Activated CD4-positive, alpha-beta T cell treated with anti-CD3 and anti-CD28 coated beads, Interleukin-2, amount 10 ng/mL, durations not matched to agents 24 days and 14 days (primary cell): ENCODE data around the gene MCM5. TPM values are rescaled to one million over a fixed set of nuclear protein-coding genes. Genes with fewer than 3 reads are reported as not detected.
"Not testable (repeated sequence)": the region's sequence is repeated elsewhere in the genome, so short reads cannot be mapped to it uniquely, and the experiment has no call there.

ENCODE experiments used
- DNase-seq: peaks from one replicate; pipeline ENCODE4 v3.0.0; 2022
- H3K27ac Mint-ChIP-seq: one replicate; pipeline ENCODE4 v1.8.0; 2022; ENCODE audit warnings: mild to moderate bottlenecking, mixed read lengths
- H3K27me3 Mint-ChIP-seq: one replicate; pipeline ENCODE4 v1.8.0; 2022; ENCODE audit warnings: mixed read lengths
- H3K36me3 Mint-ChIP-seq: one replicate; pipeline ENCODE4 v1.8.0; 2022; ENCODE audit warnings: low read depth, mild to moderate bottlenecking, mixed read lengths
- H3K4me1 Mint-ChIP-seq: one replicate; pipeline ENCODE4 v1.8.0; 2021; ENCODE audit warnings: mixed read lengths
- H3K4me3 Mint-ChIP-seq: one replicate; pipeline ENCODE4 v1.8.0; 2022; ENCODE audit warnings: mild to moderate bottlenecking, moderate library complexity, mixed read lengths
- H3K9me3 Mint-ChIP-seq: one replicate; pipeline ENCODE4 v1.8.0; 2021; ENCODE audit warnings: mixed read lengths
- intact Hi-C: fragments of 100-400 bp; cut with micrococcal nuclease; formaldehyde crosslinking; loops from one replicate; pipeline ENCODE4 v1.15.1; 2023
- total RNA-seq: library from RNA; stranded (reverse); gene quantifications from 2 replicates; pipeline ENCODE4 v1.2.3, GENCODE V29; 2022

MCM5 gene
- total RNA-seq, 1 donor from 2014 or later: 343 TPM

DNA sequence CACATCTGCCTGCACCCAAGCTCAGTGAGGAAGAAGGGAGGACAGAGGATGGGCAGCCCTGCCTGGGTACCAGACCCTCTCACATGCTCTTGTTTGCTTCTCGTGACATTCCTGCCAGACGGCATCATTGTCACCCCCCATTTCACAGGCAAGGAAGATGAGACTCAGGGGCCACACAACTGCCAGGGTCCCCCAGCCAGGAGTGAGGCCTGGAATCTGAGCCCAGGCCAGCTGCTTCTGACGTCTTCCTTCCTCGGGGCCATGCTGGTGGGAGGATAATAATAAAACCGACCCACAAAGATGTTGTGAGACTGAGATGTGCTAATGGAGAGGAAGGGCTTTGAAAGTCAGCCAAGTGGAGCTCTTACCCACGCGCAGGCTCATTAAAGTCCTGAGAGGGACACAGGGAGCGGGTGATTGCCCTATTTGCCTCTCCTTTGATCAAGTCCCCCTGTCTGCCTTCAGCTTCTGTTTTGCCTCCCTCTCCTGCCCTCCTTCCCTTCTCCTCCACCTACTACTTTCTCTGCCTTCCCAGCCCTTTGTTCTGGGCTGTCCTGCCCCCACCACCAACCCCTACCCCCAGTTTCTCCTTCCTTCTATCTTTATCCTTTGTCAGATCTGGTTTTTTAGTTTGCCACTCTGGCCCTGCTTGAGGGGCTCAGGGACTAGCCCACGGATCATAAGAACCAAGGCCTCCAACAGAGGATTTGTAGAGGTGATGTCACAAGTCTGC lies 62.7 kb downstream of the MCM5 start:
- intact Hi-C loops: no loop called here
- DNase-seq: no peak
- Mint-ChIP-seq H3K4me1 (no peaks in the 10 kb centered on the region), H3K27ac (no peak overlapping the region), H3K4me3 (no peak overlapping the region), H3K9me3 (peaks cover 5% of the 10 kb centered on the region), H3K36me3 (peaks cover 7% of the 10 kb centered on the region), H3K27me3 (no peaks in the 10 kb centered on the region)

DNA sequence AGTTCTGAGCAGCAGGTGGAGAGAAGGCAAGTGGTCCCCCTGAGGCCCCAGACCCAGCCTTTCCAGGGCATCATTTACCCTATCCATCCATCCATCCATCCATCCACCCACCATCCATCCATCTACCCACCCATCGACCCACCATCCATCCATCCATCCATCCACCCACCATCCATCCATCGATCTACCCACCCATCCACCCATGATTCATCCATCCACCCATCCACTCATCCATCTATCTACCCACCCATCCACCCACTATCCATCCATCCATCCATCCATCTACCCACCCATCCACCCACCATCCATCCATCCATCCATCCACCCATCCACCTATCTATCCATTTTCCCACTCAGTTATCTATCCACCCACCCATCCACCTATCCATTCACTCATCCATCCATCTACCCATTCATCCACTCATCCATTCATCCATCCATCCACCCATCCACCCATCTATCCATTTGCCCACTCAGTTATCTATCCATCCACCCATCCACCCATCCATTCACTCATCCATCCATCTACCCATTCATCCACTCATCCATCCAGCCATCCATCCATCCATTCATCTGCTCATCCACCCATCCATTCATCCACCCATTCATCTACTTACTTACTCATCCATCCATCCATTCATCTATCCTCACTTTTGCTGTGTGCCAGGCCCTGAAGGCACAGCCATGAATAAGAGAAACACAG lies 63.4 kb downstream of the MCM5 start:
- Mint-ChIP-seq H3K4me1 (no peaks in the 10 kb centered on the region), H3K27me3 (no peaks in the 10 kb centered on the region), H3K9me3 (peaks cover 5% of the 10 kb centered on the region), H3K36me3 (peaks cover 7% of the 10 kb centered on the region), H3K4me3 (no peak overlapping the region), H3K27ac (no peak overlapping the region)
- intact Hi-C loops: no loop called here
- no peak for DNase-seq

DNA sequence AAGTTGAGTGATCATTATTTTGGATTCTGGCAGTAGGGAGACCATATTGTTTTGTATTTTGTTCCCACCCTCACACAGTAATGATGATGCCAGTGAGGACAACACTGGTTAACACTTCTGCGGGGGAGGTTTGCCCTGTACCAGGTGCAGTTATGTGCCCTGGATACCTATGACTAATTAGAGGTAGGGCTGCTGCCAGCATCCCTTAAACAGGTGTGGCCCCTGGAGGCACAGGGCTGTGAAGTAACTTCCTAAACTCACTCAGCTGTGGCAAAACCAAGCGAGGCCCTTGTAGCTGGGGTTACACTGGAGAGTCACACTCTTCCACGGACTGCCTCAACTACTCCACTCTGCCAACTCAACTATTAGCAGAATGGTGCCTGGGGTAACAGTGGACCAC lies 64.5 kb downstream of the MCM5 start:
- intact Hi-C loops: no loop called here
- Mint-ChIP-seq H3K9me3 (peaks cover 5% of the 10 kb centered on the region), H3K27ac (no peak overlapping the region), H3K4me1 (no peaks in the 10 kb centered on the region), H3K4me3 (no peak overlapping the region), H3K36me3 (peaks cover 7% of the 10 kb centered on the region), H3K27me3 (no peaks in the 10 kb centered on the region)
- DNase-seq: no peak

DNA sequence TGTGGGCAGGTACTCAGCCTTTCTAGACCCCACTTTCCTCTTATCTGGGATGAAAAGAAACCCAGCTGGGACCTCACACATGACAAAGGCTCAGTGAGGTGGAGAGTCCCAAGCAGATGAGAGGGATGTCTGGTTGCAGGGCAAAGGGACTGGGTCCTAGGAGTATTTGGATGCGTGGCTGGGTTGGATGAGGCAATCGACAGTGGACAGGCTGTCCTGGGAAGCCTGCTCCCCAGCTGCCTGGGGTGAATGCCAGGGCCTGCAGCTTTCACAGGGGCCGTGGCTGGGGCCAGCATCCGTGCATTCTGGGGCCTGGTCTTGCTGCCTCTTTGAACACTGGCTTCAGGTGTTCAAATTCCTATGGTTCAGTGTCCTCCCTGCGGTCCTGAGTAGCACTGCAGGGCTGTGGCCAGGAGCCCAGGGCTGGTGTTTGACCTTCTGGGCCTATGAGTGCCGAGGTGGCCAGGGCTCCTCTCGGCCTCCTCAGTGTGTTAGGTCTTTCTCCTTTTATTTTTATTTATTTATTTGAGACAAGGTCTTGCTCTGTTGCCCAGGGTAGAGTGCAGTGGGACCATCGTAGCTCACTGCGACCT lies 65.3 kb downstream of the MCM5 start:
- peaks cover 5% of the 10 kb centered on the region for H3K9me3 Mint-ChIP-seq
- H3K27ac Mint-ChIP-seq: no peak overlapping the region
- H3K36me3 Mint-ChIP-seq: peaks cover 7% of the 10 kb centered on the region
- DNase-seq: no peak
- no peaks in the 10 kb centered on the region for H3K4me1 Mint-ChIP-seq
- intact Hi-C loops: no loop called here
- no peak overlapping the region for H3K4me3 Mint-ChIP-seq
- no peaks in the 10 kb centered on the region for H3K27me3 Mint-ChIP-seq

DNA sequence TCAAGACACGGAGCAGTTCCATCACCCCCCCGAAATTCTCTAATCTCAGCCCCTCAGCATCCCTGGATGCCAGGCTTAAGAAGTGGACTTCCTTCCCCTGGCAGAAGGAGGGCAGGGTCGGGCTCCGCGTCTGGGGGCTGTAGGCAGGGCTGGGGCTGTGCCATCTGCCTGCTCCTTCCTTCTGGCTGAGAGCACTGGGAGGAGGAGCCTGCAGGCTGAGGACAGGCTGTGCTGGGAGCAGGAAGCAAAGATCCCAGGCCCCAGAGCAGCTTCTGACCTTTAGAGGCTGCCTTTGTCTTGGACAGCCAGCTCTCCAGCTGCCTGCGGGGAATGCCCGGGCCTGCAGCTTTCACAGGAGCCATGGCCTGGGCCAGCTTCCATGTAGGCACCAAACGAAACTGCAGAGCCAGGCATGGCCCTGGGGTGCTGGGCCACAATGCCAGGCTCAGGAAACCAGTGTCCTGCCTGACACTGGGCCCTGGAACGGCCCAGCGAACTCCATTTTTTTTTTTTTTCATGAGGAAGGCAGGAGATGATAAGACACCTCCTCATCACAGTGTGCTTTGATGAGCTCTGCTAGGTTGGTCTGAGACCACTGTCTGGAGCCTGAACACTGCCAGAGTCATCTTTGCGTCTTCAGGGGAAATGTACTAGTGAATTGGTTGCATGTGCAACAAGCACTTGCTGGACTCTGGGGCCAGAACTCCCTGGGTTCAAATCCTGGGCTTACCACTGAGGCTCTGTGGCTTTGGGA lies 67.9 kb downstream of the MCM5 start:
- intact Hi-C loops: no loop called here
- peaks cover 11% of the 10 kb centered on the region for H3K36me3 Mint-ChIP-seq
- H3K4me3 Mint-ChIP-seq: no peak overlapping the region
- H3K4me1 Mint-ChIP-seq: no peaks in the 10 kb centered on the region
- no peak overlapping the region for H3K27ac Mint-ChIP-seq
- no peaks in the 10 kb centered on the region for H3K27me3 Mint-ChIP-seq
- DNase-seq: no peak
- peaks cover 9% of the 10 kb centered on the region for H3K9me3 Mint-ChIP-seq

DNA sequence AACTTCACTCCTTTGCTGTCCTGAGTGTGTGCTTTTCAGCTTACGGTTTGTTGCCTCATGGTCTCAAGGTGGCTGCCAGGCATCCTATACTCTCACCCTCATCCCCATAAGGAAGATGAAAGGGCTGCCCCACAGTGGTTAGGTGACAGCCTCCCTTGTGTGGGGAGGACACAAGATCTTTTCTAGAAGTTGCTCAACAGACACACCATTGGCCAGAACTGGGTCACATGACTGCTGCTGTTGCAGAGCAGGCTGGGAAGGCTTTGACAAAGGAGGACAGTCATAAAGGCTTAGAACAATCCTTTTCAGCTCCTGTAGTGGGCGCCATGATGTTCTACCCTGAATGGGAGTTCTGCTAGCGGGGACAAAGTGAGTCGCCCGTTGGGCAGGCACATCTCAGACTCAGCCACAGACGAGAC lies 71.0 kb downstream of the MCM5 start:
- H3K27ac Mint-ChIP-seq: no peak overlapping the region
- peaks cover 8% of the 10 kb centered on the region for H3K36me3 Mint-ChIP-seq
- H3K9me3 Mint-ChIP-seq: peaks cover 9% of the 10 kb centered on the region
- intact Hi-C loops: no loop called here
- H3K4me3 Mint-ChIP-seq: no peak overlapping the region
- DNase-seq: no peak
- H3K27me3 Mint-ChIP-seq: no peaks in the 10 kb centered on the region
- no peaks in the 10 kb centered on the region for H3K4me1 Mint-ChIP-seq

DNA sequence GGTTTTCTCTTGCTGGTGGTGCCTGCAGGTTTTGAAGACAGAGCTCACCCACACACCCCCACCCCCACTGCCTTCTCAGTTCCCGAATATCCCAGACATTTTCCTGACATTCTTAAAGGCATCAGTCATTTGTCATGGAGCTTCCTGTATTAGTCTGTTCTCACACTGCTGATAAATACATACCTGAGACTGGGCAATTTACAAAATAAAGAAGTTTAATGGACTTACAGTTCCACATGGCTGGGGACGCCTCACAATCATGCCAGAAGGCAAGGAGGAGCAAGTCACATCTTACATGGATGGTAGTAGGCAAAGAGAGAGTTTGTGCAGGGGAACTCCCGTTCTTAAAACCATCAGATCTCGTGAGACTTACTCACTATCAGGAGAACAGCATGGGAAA lies 71.6 kb downstream of the MCM5 start:
- H3K36me3 Mint-ChIP-seq, H3K9me3 Mint-ChIP-seq, DNase-seq, H3K27me3 Mint-ChIP-seq, H3K4me1 Mint-ChIP-seq, H3K27ac Mint-ChIP-seq, intact Hi-C loops, H3K4me3 Mint-ChIP-seq: not testable (repeated sequence)

DNA sequence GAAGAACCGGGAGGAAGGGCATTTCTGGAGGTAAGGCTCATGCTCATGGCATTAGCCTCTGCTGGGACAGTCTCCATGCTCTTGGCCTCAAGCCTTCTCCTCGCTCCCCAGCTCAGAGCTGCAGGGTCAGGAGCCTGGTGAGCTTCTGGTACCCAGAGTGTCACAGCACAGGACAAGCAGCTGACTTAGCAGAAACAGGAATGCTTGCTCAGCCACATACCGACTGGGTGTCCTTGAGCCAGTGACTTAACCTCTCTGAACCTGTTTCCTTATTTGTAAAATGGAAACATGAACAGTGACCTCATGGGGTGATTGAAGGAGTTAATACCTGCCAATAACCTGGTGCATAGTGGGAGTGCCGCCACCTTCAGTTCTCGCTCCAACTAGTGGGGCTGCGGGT lies 72.5 kb downstream of the MCM5 start:
- H3K27ac Mint-ChIP-seq: no peak overlapping the region
- intact Hi-C loops: no loop called here

DNA sequence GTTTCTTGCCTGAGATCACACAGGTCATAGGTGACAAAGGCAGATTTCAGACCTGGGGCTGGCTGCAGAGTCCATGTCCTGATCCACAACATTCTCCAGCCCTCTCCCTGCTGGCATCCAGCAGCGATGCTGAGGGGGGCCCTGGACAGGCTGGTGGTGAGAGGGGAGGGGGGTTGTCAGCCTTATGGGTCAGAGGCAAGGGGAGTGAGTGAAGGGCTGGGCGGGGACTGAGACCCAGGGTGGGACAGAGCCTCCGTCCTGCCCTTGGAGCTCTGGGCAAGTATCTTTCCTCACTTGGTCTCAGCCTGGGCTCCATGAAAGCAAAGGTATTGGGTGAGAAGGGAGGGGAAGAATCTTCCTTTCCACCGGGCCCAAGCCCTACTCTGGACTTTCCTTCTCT lies 74.0 kb downstream of the MCM5 start:
- Mint-ChIP-seq H3K36me3 (peaks cover 8% of the 10 kb centered on the region), H3K4me1 (no peaks in the 10 kb centered on the region), H3K9me3 (peaks cover 9% of the 10 kb centered on the region), H3K27me3 (peaks cover 2% of the 10 kb centered on the region), H3K4me3 (no peak overlapping the region), H3K27ac (no peak overlapping the region)
- DNase-seq: no peak
- intact Hi-C loops: no loop called here

More for the DNA sequence above, 72.5 kb downstream of the MCM5 start:
- Mint-ChIP-seq H3K36me3 (peaks cover 8% of the 10 kb centered on the region), H3K4me1 (no peaks in the 10 kb centered on the region), H3K4me3 (no peak overlapping the region), H3K9me3 (peaks cover 9% of the 10 kb centered on the region), H3K27me3 (no peaks in the 10 kb centered on the region)
- no peak for DNase-seq

Other genes with a start within 250 kb of the MCM5 start
- 46.9 and 47.7 TPM in 2 replicates for gene HMGXB4, start 142.6 kb upstream of the MCM5 start, total RNA-seq
- gene TOM1, start 100.2 kb upstream of the MCM5 start, total RNA-seq: 16.8 and 18.7 TPM in 2 replicates
- gene HMOX1, start 19.0 kb upstream of the MCM5 start, total RNA-seq: 0.57 and 0.72 TPM in 2 replicates
- 0.09 TPM in 1 of 2 replicates, not detected in the other for gene RASD2, start 140.7 kb downstream of the MCM5 start, total RNA-seq
- 2.7 and 3.7 TPM in 2 replicates for gene MB, start 217.2 kb downstream of the MCM5 start, total RNA-seq
- 21.5 and 22.4 TPM in 2 replicates for gene APOL6, start 248.3 kb downstream of the MCM5 start, total RNA-seq